ENCODE measurements around the gene CA11. TPM values are rescaled to one million over a fixed set of nuclear protein-coding genes. Genes with fewer than 3 reads are reported as not detected.

The CA11 gene
- total RNA-seq, 4 donors from 2014 or later = 11.9 to 16.5 (median 14.9) TPM

GRCh38 chr19:48678201-48678600 is 32.2 kb upstream of the CA11 start:
- Histone ChIP-seq H3K27me3 (no peaks in the 10 kb centered on the region), H3K36me3 (no peaks in the 10 kb centered on the region), H3K9me3 (no peaks in the 10 kb centered on the region), H3K4me3 (no peak overlapping the region), H3K4me1 (peaks cover 7 to 14% (median 9%) of the 10 kb centered on the region in 4 donors), H3K27ac (replicated peaks in 1 of 4) (no peak overlapping the region)
- WGBS = 80% methylated on average over 4 of the region's 4 CpGs
- no peak for DNase-seq (ENCODE audit: extremely low spot score)
- TF ChIP-seq EP300 (IDR thresholded peaks at IDR 0.05) = no peak
- intact Hi-C loops (cut with DNase I) = loop anchor here (5.0 kb wide), 1 partner anchor 34 kb away; no protein-coding TSS in a partner anchor

GRCh38 chr19:48676887-48677286 is 30.9 kb upstream of the CA11 start:
- intact Hi-C loops (cut with DNase I) = loop anchor here (5.0 kb wide), 1 partner anchor 35 kb away; no protein-coding TSS in a partner anchor
- Histone ChIP-seq H3K9me3 (no peaks in the 10 kb centered on the region), H3K27me3 (no peaks in the 10 kb centered on the region), H3K4me1 (peaks cover 7 to 14% (median 9%) of the 10 kb centered on the region in 4 donors), H3K27ac (replicated peaks in 1 of 4) (no peak overlapping the region), H3K4me3 (no peak overlapping the region), H3K36me3 (no peaks in the 10 kb centered on the region)
- TF ChIP-seq POLR2A (IDR thresholded peaks at IDR 0.05; ENCODE audit: low read depth) (no peak), POLR2AphosphoS5 (IDR thresholded peaks at IDR 0.05) (no peak), EP300 (IDR thresholded peaks at IDR 0.05) (no peak), CTCF (IDR thresholded peaks at IDR 0.05) (no peak)
- no peak for DNase-seq (ENCODE audit: extremely low spot score)
- 90% methylated on average over 12 of the region's 13 CpGs for WGBS

GRCh38 chr19:48676487-48676886 is 30.5 kb upstream of the CA11 start:
- no peaks in the 10 kb centered on the region for H3K27me3 ChIP-seq
- intact Hi-C loops (cut with DNase I) = loop anchor here (5.0 kb wide), 1 partner anchor 36 kb away; no protein-coding TSS in a partner anchor
- DNase-seq (ENCODE audit: extremely low spot score) = no peak
- no peaks in the 10 kb centered on the region for H3K9me3 ChIP-seq
- no peaks in the 10 kb centered on the region for H3K36me3 ChIP-seq
- no peak overlapping the region for H3K4me3 ChIP-seq
- H3K27ac ChIP-seq (replicated peaks in 1 of 4) = no peak overlapping the region
- 93% methylated on average over 8 of the region's 17 CpGs for WGBS
- no peak for TF ChIP-seq POLR2A (IDR thresholded peaks at IDR 0.05; ENCODE audit: low read depth)
- TF ChIP-seq EP300 (IDR thresholded peaks at IDR 0.05) = no peak
- H3K4me1 ChIP-seq = peaks cover 7 to 14% (median 9%) of the 10 kb centered on the region in 4 donors

GRCh38 chr19:48674921-48675824 is 29.2 kb upstream of the CA11 start:
- H3K27ac ChIP-seq (replicated peaks in 1 of 4) = no peak overlapping the region
- no peak for TF ChIP-seq EP300 (IDR thresholded peaks at IDR 0.05)
- peak; percentile 85 to 94 (median 86) for TF ChIP-seq CTCF (IDR thresholded peaks at IDR 0.05)
- peak in 1 of 2 donors; percentile 71 for TF ChIP-seq POLR2AphosphoS5 (IDR thresholded peaks at IDR 0.05)
- TF ChIP-seq POLR2A (IDR thresholded peaks at IDR 0.05; ENCODE audit: low read depth) = no peak

GRCh38 chr19:48674216-48674809 is 28.3 kb upstream of the CA11 start:
- TF ChIP-seq POLR2A (IDR thresholded peaks at IDR 0.05; ENCODE audit: low read depth) (no peak), POLR2AphosphoS5 (IDR thresholded peaks at IDR 0.05) (no peak), CTCF (IDR thresholded peaks at IDR 0.05) (no peak), EP300 (IDR thresholded peaks at IDR 0.05) (no peak)
- H3K27ac ChIP-seq (replicated peaks in 1 of 4) = no peak overlapping the region
- H3K27me3 ChIP-seq = no peaks in the 10 kb centered on the region
- no peak overlapping the region for H3K4me3 ChIP-seq
- intact Hi-C loops (cut with DNase I) = loop anchor here (2.0 kb wide), 1 partner anchor 64 kb away; no protein-coding TSS in a partner anchor
- H3K4me1 ChIP-seq = peaks cover 7 to 14% (median 9%) of the 10 kb centered on the region in 4 donors
- no peaks in the 10 kb centered on the region for H3K36me3 ChIP-seq
- DNase-seq (ENCODE audit: extremely low spot score) = no peak
- H3K9me3 ChIP-seq = no peaks in the 10 kb centered on the region
- 85% methylated on average over 14 of the region's 19 CpGs for WGBS

More at GRCh38 chr19:48674921-48675824, 29.2 kb upstream of the CA11 start:
- DNase-seq (ENCODE audit: extremely low spot score) = peak; percentile 93
- peaks cover 7 to 14% (median 9%) of the 10 kb centered on the region in 4 donors for H3K4me1 ChIP-seq
- no peaks in the 10 kb centered on the region for H3K27me3 ChIP-seq
- WGBS = 32% methylated on average over 28 of the region's 28 CpGs
- intact Hi-C loops (cut with DNase I) = loop anchor here (2.0 to 5.0 kb wide), 2 partner anchors 37 to 64 kb away; no protein-coding TSS in a partner anchor
- H3K36me3 ChIP-seq = no peaks in the 10 kb centered on the region
- H3K4me3 ChIP-seq = peak overlapping the region in 2 of 4 donors; percentile 1 to 2
- no peaks in the 10 kb centered on the region for H3K9me3 ChIP-seq

All from esophagus muscularis mucosa (tissue), 4 donors.